DND-41 (cell line): ENCODE results near the gene IQCM.

Experiments used
- ATAC-seq: fragments of 200-7000 bp; cut with Tn5 transposase; 3 replicates; pipeline ENCODE4 v1.9.1; 2021; ENCODE audit warnings: low read depth; ENCODE audit not compliant: insufficient read depth
- DNase-seq: peaks from one replicate; pipeline ENCODE4 v3.0.0-alpha.2; 2020
- H2AFZ ChIP-seq: 2 replicates; pipeline ENCODE4 v1.6.0; 2012; ENCODE audit warnings: low read depth, low read length
- H3K27ac ChIP-seq: 2 replicates; pipeline ENCODE4 v1.5.1; 2012; ENCODE audit warnings: low read length, inconsistent platforms
- H3K27me3 ChIP-seq: fragments of 200-600 bp; sonication (generic); 2 replicates; pipeline ENCODE4 v1.6.0; 2012; ENCODE audit warnings: low read length, mild to moderate bottlenecking, inconsistent platforms; ENCODE audit not compliant: insufficient read depth, poor library complexity
- H3K36me3 ChIP-seq: 2 replicates; pipeline ENCODE4 v1.5.1; 2012; ENCODE audit warnings: low read length, inconsistent platforms; ENCODE audit not compliant: insufficient read depth
- H3K4me1 ChIP-seq: 2 replicates; pipeline ENCODE4 v1.5.1; 2012; ENCODE audit warnings: mild to moderate bottlenecking, low read length; ENCODE audit not compliant: insufficient read depth
- H3K4me2 ChIP-seq: 2 replicates; pipeline ENCODE4 v1.6.0; 2012; ENCODE audit warnings: mild to moderate bottlenecking, moderate library complexity, low read length, inconsistent platforms; ENCODE audit not compliant: insufficient read depth
- H3K4me3 ChIP-seq, 2 experiments: fragments of 200-600 bp in 1 of 2; shearing (Covaris generic) in 1 of 2; 2 replicates each; pipeline ENCODE4 v1.5.1; 2012 to 2016; ENCODE audit warnings: inconsistent platforms in 2 of 2, low read length in 2 of 2, mild to moderate bottlenecking in 2 of 2, low read depth in 1 of 2, moderate library complexity in 1 of 2
- H3K79me2 ChIP-seq: 2 replicates; pipeline ENCODE4 v1.6.0; 2012; ENCODE audit warnings: low read length, inconsistent platforms; ENCODE audit not compliant: insufficient read depth
- H3K9ac ChIP-seq: 2 replicates; pipeline ENCODE4 v1.6.0; 2012; ENCODE audit warnings: low read depth, mild to moderate bottlenecking, inconsistent platforms, low read length, moderate library complexity
- H3K9me3 ChIP-seq: 2 replicates; pipeline ENCODE4 v1.5.1; 2012; ENCODE audit warnings: low read length, moderate library complexity, mild to moderate bottlenecking, inconsistent platforms; ENCODE audit not compliant: insufficient read depth, severe bottlenecking
- H4K20me1 ChIP-seq: 2 replicates; pipeline ENCODE4 v1.6.0; 2012; ENCODE audit warnings: low read length; ENCODE audit not compliant: insufficient read depth
- CTCF ChIP-seq: IDR thresholded peaks from 2 replicates; pipeline ENCODE4 v1.5.1; 2012; ENCODE audit warnings: borderline replicate concordance, low read length, moderate library complexity, mild to moderate bottlenecking; ENCODE audit not compliant: poor library complexity, severe bottlenecking; ENCODE audit errors: extremely low read depth
- EZH2 ChIP-seq: IDR thresholded peaks from 3 replicates; pipeline ENCODE4 v1.6.1; 2012; ENCODE audit warnings: borderline replicate concordance, low read depth, mild to moderate bottlenecking, moderate library complexity, low read length, inconsistent platforms; ENCODE audit not compliant: severe bottlenecking

Gene IQCM

GRCh38 chr4:149638073-149638472 is 177.6 kb downstream of the IQCM start:
- Histone ChIP-seq H3K9me3 (no peaks in the 10 kb centered on the region), H3K4me3 (no peak overlapping the region), H3K27ac (no peak overlapping the region), H2AFZ (no peak overlapping the region), H3K79me2 (no peaks in the 10 kb centered on the region), H3K9ac (no peak overlapping the region), H3K27me3 (no peaks in the 10 kb centered on the region), H4K20me1 (no peaks in the 10 kb centered on the region), H3K4me2 (no peak overlapping the region), H3K4me1 (no peaks in the 10 kb centered on the region), H3K36me3 (no peaks in the 10 kb centered on the region)
- TF ChIP-seq EZH2 (no peak), CTCF (no peak)
- ATAC-seq (no peak), DNase-seq (no peak)

GRCh38 chr4:149634368-149634767 is 181.3 kb downstream of the IQCM start:
- TF ChIP-seq CTCF (no peak), EZH2 (no peak)
- H3K36me3 ChIP-seq = no peaks in the 10 kb centered on the region
- ATAC-seq = no peak

GRCh38 chr4:149631629-149632028 is 184.0 kb downstream of the IQCM start:
- Histone ChIP-seq H3K4me3 (no peak overlapping the region), H2AFZ (no peak overlapping the region), H3K9me3 (no peaks in the 10 kb centered on the region), H3K27ac (no peak overlapping the region), H3K27me3 (no peaks in the 10 kb centered on the region), H3K4me1 (no peaks in the 10 kb centered on the region), H3K9ac (no peak overlapping the region), H3K79me2 (no peaks in the 10 kb centered on the region), H4K20me1 (no peaks in the 10 kb centered on the region), H3K4me2 (no peak overlapping the region), H3K36me3 (no peaks in the 10 kb centered on the region)
- no peak for TF ChIP-seq CTCF
- TF ChIP-seq EZH2 = no peak
- DNase-seq (no peak), ATAC-seq (no peak)

More at GRCh38 chr4:149634368-149634767, 181.3 kb downstream of the IQCM start:
- Histone ChIP-seq H2AFZ (no peak overlapping the region), H3K27me3 (no peaks in the 10 kb centered on the region), H3K9me3 (no peaks in the 10 kb centered on the region), H3K4me1 (no peaks in the 10 kb centered on the region), H3K79me2 (no peaks in the 10 kb centered on the region), H4K20me1 (no peaks in the 10 kb centered on the region), H3K4me2 (no peak overlapping the region), H3K27ac (no peak overlapping the region), H3K4me3 (no peak overlapping the region), H3K9ac (no peak overlapping the region)
- DNase-seq = no peak

- Histone ChIP-seq H3K9me3 (no peaks in the 10 kb centered on the region), H4K20me1 (no peaks in the 10 kb centered on the region), H3K79me2 (no peaks in the 10 kb centered on the region), H3K4me1 (no peaks in the 10 kb centered on the region), H3K4me3 (no peak overlapping the region), H3K27ac (no peak overlapping the region), H3K9ac (no peak overlapping the region), H3K4me2 (no peak overlapping the region), H3K27me3 (no peaks in the 10 kb centered on the region), H2AFZ (no peak overlapping the region), H3K36me3 (no peaks in the 10 kb centered on the region)
- DNase-seq = no peak
- TF ChIP-seq EZH2 (no peak), CTCF (no peak)
- ATAC-seq = no peak
Observed at GRCh38 chr4:149630064-149630463, 185.6 kb downstream of the IQCM start.
